ENCODE measurements around the gene MSL3B.

The MSL3B gene

DNA sequence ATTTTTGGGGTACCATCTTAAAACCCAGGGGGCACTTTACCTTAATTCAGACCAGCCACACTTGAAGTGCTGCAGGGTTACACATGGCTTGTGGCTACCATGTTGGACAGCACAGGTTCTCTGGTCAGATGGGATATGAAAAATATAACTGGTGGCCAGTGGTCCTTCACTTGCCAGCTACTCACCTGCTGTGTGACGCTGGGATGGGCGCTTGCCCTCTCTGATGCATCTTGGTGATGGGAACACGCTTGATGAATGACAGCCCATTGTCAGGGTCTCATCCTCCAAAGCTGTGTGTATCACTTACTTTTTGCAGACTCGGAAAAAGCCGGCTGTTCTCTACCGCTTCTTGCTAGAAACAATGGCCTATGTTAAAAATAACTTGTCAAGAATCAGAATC, 36.3 kb downstream of the MSL3B start:
- no peak for DNase-seq

DNA sequence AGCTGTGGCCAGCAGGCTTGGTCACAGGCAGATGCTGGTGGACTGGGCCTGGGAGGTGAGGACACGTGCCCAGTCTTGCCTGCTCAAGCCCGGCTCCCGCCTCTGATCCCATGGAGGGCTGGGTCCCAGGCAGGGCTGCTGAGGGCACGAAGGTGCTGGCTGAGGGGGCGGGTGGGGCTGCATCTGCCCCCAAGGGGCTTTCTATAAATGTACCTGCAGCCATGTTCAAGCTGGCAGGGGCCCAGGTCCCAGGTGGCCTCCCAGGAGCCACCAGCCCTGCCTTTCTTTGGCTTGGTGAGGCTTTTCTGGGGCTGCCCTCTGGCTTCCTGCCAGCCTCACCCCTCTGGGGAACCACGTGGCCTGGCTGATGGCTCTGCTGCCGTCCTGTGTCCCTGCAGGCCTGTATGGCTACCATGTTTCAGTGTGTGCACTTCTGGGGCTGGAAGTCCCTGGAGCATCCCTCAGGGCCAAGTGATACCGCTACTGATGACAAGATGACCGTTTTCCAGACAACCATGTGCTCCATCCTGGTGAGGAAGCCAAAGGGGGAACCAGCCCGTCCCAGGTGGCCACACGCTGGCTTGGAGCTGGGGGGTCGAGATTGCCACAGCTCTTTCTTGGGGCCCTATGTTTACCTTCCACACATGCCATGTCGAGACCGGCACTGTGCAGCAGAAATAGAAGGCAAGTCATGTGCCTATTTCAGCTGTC, 37.0 kb downstream of the MSL3B start:
- peak; percentile 62 for DNase-seq

DNA sequence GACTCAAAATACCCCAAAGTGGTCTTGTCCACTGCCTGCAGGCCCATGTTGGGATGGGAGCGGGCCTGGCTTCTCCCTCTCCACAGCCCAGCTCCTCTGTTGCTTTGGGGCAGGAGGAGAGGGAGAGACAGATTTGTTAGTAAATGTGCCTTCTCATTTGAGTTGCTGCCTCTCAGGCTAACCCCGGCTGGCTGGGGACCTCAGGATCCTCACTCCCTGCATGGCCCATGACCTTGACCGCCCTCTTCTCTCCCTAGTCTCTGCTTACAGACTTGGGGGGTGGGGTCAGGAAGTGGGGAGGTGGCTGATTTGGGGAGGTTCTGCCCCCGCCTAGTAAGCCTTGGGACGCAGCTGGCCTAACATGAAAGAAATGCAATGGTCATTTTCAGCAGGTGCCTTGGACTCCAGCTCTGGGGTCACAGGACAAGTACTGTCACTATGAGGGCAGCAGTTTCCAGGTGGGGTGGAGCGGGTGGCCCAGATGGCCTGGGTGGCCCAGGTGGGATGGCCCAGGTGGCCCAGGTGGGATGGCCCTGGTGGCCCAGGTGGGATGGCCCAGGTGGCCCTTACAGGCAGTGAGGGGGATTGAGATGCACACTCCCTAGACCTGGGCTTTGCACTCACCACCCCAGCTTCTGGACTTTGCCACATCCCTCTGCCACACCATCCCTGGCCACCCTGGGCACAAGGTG, 37.9 kb downstream of the MSL3B start:
- no peak for DNase-seq

DNA sequence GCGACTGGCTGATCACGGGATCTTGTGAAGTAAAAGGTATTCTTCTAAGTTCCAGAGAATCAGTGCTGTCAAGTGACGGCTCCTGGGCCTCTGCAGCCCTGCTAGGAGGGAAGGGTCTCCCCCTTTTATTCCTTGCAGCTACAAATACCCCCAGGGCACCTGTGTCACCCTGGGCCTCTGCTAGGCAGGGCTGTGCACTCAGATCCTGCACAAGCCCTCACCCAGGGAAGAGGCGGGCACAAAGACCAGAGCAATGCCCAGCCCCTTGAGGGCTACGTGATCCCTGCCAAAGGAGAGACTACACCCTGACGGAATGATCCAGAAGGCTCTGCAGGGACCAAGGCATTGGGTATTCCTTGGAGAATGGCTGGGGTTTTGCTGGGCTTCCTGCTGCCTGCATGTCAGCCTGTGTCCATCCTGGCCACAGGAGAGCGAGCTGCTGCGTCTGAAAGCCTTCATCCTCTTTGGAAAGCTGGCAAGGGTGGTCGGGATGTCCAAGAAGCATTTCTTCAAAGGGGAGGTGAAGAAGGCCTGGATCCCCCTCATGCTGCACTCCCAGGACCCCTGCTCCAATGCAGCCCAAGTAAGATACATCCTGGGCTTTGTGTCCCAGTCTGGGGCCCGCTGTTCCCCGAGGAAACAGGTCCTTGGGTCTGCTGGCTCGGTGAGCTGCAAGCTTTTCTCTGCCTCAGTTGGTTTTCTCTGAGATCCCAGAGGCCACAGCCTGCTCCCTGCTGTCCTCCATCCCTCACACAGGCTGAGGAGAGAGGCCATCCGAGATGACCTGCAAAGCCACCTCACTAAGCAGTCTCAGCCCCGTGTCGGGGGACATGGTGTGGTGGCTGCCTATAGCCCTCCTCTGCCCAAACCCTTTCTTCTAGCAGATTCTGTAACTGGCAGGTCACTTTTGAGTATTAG, 38.7 kb downstream of the MSL3B start:
- no peak for DNase-seq

DNA sequence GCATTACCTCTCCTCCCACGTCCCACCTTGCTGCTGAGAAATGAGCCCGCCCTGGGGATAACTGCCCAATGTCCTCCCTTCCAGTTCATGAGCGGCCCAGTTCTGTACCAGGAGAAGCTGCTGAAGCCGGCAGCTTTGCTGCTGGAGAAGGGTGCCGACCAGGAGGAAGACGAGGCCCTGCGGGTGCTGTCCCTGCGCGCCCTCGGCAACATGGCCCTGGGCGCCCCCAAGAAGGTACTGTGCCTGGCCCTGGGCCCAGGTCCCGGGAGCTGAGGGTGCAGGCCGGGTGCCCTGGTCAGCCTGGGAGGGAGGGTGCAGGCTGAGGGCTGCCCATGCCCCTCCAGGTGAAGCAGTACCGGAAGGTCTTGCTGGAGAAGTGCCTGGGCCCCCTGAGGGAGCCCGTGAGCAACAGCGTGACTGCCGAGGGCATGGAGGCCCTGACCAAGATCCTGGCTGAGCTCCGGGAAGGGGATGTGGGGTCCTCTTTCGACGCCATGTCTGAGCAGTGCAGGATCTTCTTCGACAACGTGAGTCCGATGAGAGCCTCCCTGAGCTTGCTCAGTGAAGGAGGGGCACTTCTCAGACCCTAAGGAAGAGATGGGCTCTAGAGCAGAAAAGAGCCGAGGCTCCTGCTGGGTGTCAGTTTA, 39.5 kb downstream of the MSL3B start:
- no peak for DNase-seq

DNA sequence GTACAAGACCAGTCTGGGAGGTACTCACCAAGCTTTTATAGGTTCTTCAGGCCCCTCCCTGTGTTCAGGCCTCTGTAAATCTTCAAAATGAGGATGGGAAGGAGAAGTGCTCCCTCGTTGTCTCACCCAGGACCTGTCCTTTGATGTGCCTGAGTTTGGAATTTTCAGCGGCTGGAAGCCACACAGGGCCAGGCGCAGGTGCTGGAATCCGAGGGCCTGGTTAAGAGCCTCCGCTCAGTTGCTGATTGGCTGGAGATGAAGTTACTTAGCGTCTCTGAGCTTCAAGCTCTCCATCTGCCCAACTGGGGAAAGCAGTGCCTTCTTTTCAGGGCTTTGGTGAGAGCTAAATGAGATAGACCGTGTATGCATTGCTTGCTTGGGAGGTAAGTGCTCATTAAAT, 43.8 kb downstream of the MSL3B start:
- no peak for DNase-seq

DNA sequence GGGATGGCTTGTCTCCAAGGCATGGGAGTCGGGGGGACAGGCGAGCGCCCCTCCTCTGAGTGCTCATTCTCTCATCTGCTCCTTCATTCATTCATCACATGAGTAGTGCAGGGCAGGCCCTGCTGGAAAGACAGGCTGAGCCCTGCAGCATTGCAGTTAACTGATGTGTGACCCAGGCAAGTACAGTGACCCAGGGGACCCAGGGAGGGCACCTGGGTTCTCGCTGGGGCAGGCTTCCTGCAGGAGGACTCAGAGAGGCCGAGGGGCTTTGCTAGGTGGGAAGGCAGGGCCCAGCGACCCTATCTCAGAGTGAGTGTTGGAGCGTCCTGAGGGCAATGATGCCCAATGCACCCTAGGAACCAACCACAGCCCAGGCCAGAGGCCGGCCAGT, 44.5 kb downstream of the MSL3B start:
- no peak for DNase-seq

DNA sequence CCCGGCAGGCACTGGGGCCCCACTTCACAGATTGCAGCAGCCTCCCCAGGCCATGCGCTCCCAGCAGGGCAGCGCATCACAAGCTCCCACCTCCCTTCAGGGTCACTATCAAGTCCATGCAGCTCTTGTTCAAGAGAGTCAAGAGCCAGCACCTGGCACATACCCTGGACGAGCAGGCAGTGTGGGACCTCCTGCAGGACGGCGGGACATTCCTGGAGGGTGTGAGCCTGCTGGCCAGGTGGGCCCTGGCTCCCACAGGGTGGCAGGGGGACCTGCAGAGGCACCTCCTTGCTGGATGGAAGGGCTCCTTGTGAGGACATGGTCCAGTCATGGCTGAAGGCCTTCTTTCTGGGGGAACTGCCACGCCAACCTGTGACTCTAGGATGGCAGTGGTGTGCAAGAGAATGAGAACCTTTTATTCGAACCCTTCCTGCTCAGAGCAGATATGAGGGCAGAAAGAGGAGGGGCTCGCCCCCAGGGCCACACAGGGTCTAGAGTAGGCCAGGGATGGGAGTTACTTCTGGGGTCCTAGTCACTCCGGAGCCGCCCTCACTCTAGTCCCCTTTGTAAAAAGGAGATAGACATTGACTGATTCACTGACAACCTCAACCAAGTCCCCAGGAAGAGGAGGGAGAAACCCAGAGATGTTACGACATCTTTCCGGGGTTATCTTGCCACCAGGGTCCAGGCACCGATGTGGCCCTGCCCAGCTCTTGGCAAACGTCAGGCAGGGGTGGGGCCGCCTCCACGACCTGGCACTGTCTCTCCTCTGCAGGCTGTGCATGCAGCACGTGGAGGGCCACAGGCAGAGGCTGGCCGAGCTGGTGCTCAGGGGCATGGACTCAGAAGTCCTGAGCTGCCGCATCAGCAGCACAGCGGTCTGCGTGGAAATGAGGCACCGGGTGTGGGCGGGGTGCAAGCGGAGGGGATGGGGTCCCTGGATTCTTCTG, 45.1 kb downstream of the MSL3B start:
- no peak for DNase-seq

DNA sequence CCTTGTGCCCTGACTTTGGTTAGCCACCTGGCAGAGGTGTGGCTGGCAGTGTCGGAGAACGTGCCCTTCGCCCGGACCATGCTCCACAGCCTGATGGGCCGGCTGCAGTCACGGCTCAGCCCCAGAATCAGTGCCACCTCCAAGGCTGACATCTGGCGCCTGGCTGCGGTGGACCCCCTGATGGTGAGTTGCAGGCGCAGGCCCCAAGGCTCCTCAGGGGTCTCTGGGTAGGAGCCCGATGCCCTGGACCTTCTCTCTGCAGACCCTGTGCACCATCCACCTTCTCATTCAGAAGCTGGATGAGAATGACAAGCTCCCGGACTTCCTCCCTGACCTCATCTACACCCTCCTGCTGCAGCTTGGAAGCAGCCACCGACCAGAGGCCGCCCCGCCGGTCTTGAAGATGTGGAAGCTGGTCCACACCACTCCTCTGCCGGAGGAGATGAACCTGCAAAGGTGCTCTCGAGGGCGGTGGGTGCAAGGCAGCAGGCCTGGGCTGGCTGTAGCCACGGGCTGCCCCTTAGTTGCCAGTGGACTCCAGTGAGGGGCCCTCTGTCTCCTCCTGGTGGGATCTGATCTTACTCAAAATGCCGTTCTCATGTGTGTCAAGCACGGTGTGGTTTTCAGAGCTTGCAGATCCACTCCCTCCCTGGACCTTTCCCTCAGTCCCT, 46.0 kb downstream of the MSL3B start:
- DNase-seq: no peak

DNA sequence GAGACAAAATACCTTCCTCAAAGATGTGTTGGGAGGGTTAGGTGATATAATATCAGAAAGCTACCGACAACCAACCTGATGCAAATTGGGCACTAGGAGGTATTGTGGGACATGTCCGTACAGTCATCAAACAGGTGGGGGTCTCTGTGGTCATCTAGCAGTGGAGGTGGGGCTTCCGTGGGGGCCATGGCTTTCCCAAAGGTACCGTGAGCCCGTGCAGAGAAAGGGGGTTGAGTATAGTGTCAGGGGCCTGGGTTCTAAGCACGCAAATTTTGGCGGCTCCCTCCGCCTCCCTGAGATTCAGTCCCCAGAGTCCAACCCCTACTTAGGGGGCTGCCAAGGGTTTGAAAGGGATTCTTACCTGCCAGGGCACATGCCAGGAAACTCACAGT, 46.5 kb downstream of the MSL3B start:
- no peak for DNase-seq

DNA sequence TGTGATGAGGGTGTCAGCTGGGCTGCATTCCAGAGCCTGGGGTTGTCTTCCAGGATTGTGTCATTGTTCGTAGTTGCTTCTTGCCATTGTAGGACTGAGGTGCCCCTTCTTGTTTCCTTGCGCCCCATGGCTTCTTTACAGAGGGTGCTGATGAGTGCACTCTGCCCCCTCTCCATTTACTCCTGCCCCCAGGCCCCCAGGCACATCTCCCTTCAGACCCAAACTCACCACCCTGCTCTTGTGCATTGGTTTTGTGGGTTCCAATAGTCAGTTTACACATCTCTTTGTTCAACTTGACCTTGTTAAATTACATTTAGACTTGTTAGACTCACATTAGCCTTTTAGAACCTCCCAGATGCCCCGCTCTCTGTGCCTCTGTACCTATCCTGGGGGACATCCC, 47.0 kb downstream of the MSL3B start:
- no peak for DNase-seq

DNA sequence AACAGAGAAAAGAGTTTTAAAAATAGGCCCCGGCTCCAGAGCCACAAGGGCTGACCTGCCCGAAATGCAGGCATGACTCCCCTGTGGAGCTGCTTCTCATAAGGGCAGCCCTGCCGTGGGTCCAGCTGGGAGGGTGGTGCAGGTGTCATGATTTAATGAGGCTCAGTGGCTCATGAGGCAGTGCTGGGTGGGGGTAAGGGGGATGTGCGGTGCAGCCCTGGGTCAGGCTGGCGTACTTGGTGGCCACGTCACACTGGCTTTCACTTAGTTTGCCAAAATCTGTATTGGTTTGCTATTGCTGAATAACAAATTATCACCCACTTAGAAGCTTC, 47.4 kb downstream of the MSL3B start:
- DNase-seq: no peak

DNA sequence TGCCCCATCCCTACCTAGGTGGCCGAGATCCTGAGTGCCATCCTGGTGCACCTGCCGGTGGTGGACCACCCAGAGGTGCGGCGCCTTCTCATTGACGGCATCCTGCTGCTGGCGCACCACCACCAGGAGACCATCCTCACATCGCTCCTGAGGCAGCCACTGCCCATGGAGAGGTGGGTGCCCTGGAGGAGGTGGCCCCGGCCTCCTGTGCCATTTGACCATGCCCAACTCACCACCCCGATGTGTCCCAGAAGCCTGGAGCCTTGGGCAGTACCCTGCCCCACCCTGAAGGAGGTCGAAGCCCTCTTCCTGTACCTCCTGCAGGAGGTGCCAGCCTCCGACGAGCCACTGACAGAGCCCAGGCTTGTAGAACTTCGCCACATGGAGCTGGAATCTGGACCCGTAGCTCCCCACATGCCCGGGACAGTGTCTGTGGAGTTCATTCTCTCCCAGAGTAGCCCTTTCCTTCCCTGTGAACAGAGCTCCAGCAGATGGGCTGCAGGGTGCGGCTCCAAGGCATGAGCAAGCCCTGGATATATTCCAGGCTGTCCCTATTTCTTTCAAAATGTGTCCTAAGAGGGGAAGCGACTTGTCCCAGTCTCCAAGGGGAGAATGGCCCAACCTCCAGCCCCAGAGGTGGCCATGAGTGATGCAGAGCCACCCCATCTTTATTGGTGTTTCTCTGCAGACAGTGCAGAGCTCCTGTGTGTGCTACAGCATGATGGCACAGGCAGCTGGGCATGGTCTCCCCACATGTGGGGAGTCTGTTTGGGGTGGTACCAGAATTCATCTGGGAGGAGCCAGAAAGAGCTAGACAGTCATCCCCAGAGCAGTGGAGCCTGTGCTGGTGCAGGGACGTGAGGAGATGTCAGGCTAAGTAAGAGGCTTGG, 48.1 kb downstream of the MSL3B start:
- no peak for DNase-seq

DNA sequence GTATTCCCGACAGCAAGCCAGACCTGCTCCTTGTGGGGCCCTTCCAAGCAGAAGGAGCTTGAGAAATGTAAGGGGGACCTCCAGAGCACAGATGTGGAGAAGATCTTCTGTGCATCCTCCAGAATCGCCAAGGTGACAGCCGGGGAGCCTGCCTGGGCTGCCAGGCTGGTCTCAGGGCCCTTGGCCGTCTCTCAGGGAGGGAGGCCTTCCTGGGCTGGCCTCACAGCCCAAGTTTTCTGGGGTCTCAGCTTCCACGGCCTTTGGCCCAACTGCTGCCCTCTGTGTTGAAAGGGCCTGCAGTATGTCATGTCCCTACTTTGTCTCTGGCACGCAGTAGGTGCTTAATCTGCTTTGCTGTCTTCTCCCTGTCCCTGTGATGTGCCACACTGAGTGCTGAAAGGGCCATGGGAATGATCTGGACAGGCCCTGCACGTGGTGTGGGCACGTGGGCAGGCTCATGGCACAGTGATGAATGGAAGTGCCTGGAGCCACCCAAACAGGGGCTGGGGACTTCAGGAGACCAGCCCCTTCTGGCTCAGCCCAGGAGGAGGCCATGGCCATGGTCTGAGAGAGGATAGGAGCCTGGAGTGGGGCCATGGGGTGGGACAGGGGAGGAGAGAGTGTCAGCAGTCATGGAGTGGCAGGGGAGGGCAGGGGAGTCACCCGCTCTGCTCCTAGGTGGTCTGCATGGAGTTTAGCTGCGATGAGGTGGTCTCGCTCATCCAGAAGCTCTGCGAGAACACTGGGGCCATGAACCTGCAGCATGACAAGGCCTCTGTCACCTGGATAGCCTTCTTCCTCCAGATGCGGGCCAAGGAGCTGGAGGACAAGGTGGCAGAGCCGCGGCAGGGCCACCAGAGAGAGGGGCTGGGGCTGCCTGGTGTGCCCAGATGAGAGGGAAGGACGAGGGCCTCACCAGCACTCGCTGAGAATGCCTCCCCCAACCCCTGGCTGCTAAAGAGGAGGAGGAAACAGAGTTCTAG, 49.3 kb downstream of the MSL3B start:
- DNase-seq: no peak

DNA sequence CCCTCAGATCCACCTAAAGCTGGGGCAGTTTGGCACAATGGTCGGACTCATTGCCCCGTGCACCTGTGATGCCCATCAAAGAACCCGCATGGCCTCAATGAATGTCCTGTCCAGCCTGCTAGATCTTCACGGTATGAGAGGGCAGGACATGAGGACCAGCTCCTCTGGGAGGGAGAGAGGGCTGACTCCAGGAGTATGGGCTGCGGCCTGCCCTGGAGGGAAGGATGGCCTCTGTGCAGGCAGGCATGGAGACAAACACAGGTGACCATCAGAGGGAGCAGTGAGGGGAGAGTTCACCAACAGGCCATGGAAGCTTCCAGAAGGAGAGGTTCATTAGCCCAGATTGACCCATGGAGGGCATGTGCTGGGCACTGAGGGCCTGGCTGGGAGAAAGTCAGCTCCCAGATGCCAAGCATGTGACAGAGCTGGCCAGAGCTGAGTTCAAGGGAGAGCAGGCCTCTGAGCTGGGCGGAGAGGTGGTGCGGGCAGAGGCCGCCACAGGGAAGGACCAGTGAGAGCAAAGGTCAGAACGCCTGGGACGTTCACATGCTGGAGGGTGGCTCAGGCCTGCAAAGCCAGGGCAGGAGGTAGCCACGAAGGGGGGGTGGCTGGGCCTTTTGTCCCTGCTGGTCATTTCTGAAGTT, 50.1 kb downstream of the MSL3B start:
- DNase-seq: no peak

DNA sequence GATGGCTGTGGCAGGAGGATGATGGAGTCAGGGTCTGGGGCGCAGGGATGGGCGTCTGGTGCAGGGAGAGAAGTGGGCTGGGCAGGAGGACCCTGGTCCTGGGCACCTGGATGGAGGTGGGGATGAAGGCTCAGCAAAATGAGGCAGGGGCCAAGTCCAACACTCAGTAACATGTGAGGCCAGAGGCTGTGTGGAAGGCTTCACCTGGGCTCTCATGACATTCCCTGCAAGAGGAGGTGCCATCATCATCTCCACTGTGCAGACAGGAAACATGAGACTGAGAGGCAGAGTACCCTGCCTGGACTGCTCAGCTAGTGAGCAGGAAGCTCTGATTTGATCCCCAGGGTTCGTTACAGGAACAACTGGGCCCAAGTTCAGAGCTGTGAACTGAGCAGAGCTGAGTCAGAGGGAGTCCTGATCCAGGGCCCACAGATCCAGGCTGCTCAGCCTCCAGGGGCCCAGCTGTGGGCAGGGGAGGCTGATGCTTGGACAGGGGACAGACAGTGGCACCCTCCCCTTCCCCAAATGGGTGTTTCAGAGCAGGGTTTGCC, 50.8 kb downstream of the MSL3B start:
- DNase-seq: no peak

DNA sequence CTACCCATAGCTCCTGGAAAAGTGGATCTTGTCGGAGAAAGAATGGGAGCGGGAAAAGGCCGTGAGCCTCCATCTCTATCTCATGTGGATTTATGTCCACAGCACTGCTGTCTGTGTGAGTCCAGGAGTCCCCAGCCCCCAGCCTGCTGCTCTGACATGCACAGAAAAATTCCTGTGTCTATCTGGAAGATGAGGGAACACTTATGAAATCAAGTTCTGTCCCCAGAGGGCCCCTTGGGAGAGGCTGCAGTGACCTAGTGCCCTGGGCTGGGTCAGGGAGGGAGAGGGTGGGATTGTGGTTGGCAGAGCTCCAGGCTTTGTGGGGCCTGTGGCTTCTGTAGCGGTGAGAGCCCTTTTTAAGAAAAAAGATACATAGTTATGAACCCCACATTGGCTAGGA, 51.4 kb downstream of the MSL3B start:
- DNase-seq: no peak

DNA sequence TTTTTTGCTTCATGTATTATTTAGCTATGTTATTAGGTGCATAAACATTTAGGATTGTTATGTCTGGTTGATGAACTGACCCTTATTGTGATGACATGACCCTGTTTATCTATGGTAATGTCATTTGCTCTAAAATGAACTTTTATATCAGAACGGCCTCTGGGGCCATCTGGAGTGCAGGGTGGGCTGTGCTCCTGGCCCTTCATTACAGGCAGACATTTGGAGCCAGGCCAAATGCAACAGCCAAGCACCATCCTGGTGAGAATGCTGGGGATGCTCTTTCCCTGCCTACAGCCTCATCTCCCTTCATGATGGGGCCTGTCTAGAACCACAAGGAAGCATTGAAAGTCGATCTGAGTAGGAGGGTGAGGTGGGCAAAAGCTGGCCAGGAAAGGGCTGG, 51.9 kb downstream of the MSL3B start:
- DNase-seq: no peak

DNA sequence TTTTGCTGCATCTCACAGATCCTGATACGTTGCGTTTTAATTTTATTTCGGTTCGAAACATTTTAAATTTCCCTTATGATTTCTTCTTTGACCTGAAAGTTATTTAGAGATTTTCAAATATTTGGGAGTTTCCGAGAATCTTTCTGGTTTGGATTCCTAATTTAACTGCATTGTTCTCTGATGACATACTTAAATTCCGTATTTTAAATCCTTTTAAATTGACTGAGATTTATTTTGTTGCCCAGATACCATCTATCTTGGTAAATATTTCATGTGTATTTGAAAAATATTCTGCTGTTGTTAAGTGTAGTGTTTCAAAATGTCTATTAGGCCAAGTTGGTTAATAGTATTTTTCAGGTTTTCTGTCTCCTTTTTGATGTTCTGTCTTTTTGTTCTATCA, 52.3 kb downstream of the MSL3B start:
- no peak for DNase-seq
